ENCODE results near the gene CKS1B. TPM values are rescaled to one million over a fixed set of nuclear protein-coding genes. Genes with fewer than 3 reads are reported as not detected.
A peak's percentile ranks its signal among the peaks of the same experiment; 100 is the strongest.

Gene CKS1B
- total RNA-seq, 2 experiments from 2014 or later = 1.4 to 3.9 TPM

DNA sequence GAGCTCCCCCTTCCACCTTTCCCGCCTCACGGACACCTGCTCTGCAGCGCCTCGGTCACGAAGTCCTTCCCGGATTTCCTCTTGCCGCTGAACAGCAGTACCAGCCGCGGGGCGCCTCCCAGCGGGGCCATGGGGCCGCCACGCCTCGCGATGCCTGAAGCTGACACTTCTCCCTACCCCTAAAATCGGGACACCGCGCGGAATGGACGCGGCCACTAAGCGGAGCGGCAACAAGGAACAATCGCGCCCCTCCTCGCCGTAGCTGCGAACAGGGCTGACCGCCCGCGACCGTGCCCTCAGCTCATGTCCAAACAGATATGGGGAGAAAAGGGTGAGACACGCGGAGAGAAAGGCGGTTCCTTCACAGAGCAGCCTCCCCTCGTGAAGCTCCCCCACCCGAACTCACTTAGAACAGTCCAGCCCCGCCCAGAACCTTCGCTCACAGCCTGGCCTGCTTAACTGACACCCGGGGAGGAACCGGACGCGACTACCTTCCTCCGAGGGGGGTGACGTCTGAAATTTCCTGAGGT, 37.9 kb upstream of the CKS1B start, which contains the start of gene PMVK:
Gene PMVK (minus strand): TSS at position 165 of the 530 bp plus-strand sequence. CDS start 34 bp downstream, at position 131.
- H3K9me3 ChIP-seq (ENCODE audit: control insufficient read depth in 1 of 2, insufficient read depth in 1 of 2, low read length in 2 of 2) = no peaks in the 10 kb centered on the region
- H3K4me3 ChIP-seq (ENCODE audit: low read length) = peak within 1 kb of the TSS; percentile 86
- peaks cover 6% of the 10 kb centered on the region for H3K36me3 ChIP-seq (ENCODE audit: insufficient read depth, low read length)
- intact Hi-C loops (cut with DNase I, micrococcal nuclease) = loop anchor here (1.0 to 2.0 kb wide), 9 partner anchors 19 to 378 kb away; partner anchors contain the start of genes CKS1B (in 2 of the 2), PYGO2 (in 1 of the 2), UBE2Q1 (in 1 of the 2) and ZBTB7B (in 1 of the 2)
- ATAC-seq (ENCODE audit: poor library complexity) (peak; percentile 79), DNase-seq (peak; percentile 90 to 98 (median 94))
- Mint-ChIP-seq H3K4me1 (ENCODE audit: low read depth) (peaks cover 59% of the 10 kb centered on the region), H3K36me3 (ENCODE audit: low read depth) (peaks cover 16% of the 10 kb centered on the region), H3K27ac (peak within 1 kb of the TSS; percentile 98), H3K4me3 (peak within 1 kb of the TSS; percentile 90), H3K27me3 (no peaks in the 10 kb centered on the region), H3K9me3 (no peaks in the 10 kb centered on the region)
- POLR2A ChIA-PET = interaction anchor here (0.5 to 3.0 kb wide), 34 partner anchors 9 to 1568 kb away, joined by 3 to 24 read pairs (median 4); partner anchors contain the start of genes ADAM15, ADAR, CKS1B and FLAD1
- TF ChIP-seq, protein P1, sequence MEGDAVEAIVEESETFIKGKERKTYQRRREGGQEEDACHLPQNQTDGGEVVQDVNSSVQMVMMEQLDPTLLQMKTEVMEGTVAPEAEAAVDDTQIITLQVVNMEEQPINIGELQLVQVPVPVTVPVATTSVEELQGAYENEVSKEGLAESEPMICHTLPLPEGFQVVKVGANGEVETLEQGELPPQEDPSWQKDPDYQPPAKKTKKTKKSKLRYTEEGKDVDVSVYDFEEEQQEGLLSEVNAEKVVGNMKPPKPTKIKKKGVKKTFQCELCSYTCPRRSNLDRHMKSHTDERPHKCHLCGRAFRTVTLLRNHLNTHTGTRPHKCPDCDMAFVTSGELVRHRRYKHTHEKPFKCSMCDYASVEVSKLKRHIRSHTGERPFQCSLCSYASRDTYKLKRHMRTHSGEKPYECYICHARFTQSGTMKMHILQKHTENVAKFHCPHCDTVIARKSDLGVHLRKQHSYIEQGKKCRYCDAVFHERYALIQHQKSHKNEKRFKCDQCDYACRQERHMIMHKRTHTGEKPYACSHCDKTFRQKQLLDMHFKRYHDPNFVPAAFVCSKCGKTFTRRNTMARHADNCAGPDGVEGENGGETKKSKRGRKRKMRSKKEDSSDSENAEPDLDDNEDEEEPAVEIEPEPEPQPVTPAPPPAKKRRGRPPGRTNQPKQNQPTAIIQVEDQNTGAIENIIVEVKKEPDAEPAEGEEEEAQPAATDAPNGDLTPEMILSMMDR (IDR thresholded peaks at IDR 0.05) = peak; percentile 51
- CTCF ChIA-PET = interaction anchor here (0.8 to 3.9 kb wide), 15 partner anchors 15 to 377 kb away, joined by 3 to 38 read pairs (median 4); partner anchors contain the start of genes CKS1B, FLAD1, PBXIP1 and PYGO2
- H3K4me1 ChIP-seq (ENCODE audit: insufficient read depth, low read length) = peaks cover 58% of the 10 kb centered on the region
- no peaks in the 10 kb centered on the region for H3K27me3 ChIP-seq (ENCODE audit: control insufficient read depth in 1 of 2, insufficient read depth in 2 of 2, low read length in 2 of 2)
- peak within 1 kb of the TSS; percentile 98 to 100 for H3K27ac ChIP-seq (ENCODE audit: low read depth in 1 of 2, low read length in 2 of 2)

DNA sequence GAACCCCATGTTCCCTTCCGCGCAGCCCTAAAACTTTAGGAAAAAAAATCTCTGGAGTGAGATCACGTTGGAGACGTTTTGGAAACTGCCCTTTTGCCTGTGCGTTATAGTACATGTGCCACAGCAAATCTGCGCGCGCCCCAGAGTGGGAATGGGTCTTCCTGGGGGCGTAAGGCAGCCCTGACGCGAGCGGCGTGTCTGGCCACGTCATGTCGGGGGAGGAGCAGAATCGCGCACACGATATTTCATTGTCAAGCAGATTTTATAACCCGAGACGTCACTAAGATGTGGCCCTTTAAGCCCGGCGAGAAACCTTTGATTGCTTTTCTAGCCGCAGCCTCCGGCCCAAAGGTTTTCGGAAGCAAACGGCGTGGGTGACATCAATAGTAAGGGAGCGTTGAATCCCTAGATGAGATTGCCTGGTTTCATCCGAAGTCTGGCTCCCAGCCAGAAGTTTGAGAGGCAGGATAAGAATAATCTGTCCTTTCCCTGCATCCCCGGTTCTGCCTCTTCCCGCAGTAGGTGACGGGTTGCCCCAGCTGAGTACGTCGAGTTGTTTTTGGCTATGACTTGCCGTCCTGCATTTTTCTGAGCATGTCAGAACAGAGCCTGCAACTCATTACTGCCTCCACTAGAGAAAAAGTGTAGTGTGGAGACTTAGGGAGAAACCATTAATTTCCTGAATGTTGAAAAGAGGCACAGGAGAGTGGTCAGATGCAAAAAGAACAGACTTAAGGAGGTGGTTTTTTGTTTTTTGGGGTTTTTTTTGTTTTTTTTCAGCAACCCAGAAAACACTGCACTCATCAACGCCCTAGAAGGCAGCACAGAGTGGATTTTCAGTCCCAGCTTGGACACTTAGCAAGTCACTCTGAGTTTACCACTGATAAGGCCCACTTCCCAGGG, 37.1 kb upstream of the CKS1B start:
- H3K4me3 ChIP-seq (ENCODE audit: low read length) = peak overlapping the region; percentile 86
- POLR2A ChIA-PET = interaction anchor here (0.5 to 3.0 kb wide), 31 partner anchors 8 to 1568 kb away, joined by 3 to 24 read pairs (median 4); partner anchors contain the start of genes ADAM15, ADAR, CKS1B and FLAD1
- Mint-ChIP-seq H3K27ac (peak overlapping the region; percentile 98), H3K4me1 (ENCODE audit: low read depth) (peaks cover 66% of the 10 kb centered on the region), H3K4me3 (peak overlapping the region; percentile 90), H3K36me3 (ENCODE audit: low read depth) (peaks cover 15% of the 10 kb centered on the region), H3K27me3 (no peaks in the 10 kb centered on the region), H3K9me3 (no peaks in the 10 kb centered on the region)
- peaks cover under 1% of the 10 kb centered on the region for H3K36me3 ChIP-seq (ENCODE audit: insufficient read depth, low read length)
- peak in 13 of 14 experiments; percentile 77 to 98 (median 87) for DNase-seq
- no peaks in the 10 kb centered on the region for H3K27me3 ChIP-seq (ENCODE audit: control insufficient read depth in 1 of 2, insufficient read depth in 2 of 2, low read length in 2 of 2)
- TF ChIP-seq, protein P1 (IDR thresholded peaks at IDR 0.05) = peak; percentile 28
- CTCF ChIA-PET = interaction anchor here (0.8 to 3.9 kb wide), 15 partner anchors 11 to 177 kb away, joined by 3 to 38 read pairs (median 4); partner anchors contain the start of genes FLAD1, PBXIP1 and PYGO2
- H3K4me1 ChIP-seq (ENCODE audit: insufficient read depth, low read length) = peaks cover 65% of the 10 kb centered on the region
- intact Hi-C loops (cut with DNase I, micrococcal nuclease) = loop anchor here (1.0 to 2.0 kb wide), 9 partner anchors 18 to 379 kb away; partner anchors contain the start of genes CKS1B (in 2 of the 2), PYGO2 (in 1 of the 2), UBE2Q1 (in 1 of the 2) and ZBTB7B (in 1 of the 2)
- no peaks in the 10 kb centered on the region for H3K9me3 ChIP-seq (ENCODE audit: control insufficient read depth in 1 of 2, insufficient read depth in 1 of 2, low read length in 2 of 2)
- H3K27ac ChIP-seq (ENCODE audit: low read depth in 1 of 2, low read length in 2 of 2) = peak overlapping the region; percentile 98 to 100
- ATAC-seq (ENCODE audit: poor library complexity) = peak; percentile 77

DNA sequence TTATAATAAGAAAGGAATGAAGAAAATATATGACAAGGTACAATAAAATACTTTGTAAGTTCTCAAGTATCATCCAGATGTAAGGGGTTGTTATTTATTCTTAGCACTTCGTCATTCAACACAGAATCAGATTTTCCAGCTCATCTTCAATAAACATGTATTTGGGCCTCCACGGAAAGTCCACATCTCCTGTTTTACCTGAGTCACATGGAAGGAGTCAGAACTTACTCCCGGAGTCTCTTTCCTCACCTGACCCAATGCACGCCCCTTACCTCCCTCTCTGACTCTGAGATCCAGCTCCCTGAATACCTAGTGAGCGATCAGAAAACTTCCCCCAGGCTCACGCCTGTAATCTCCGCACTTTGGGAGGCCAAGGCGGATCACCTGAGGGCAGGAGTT, 36.5 kb upstream of the CKS1B start:
- Mint-ChIP-seq H3K4me1 (ENCODE audit: low read depth) (peaks cover 73% of the 10 kb centered on the region), H3K36me3 (ENCODE audit: low read depth) (peaks cover 20% of the 10 kb centered on the region), H3K4me3 (peak overlapping the region; percentile 90), H3K27me3 (no peaks in the 10 kb centered on the region), H3K9me3 (no peaks in the 10 kb centered on the region), H3K27ac (peak overlapping the region; percentile 98)
- intact Hi-C loops (cut with DNase I, micrococcal nuclease) = loop anchor here (1.0 to 2.0 kb wide), 9 partner anchors 17 to 379 kb away; partner anchors contain the start of genes CKS1B (in 2 of the 2), PYGO2 (in 1 of the 2), UBE2Q1 (in 1 of the 2) and ZBTB7B (in 1 of the 2)
- no peaks in the 10 kb centered on the region for H3K9me3 ChIP-seq (ENCODE audit: control insufficient read depth in 1 of 2, insufficient read depth in 1 of 2, low read length in 2 of 2)
- DNase-seq (no peak), ATAC-seq (ENCODE audit: poor library complexity) (no peak)
- H3K4me1 ChIP-seq (ENCODE audit: insufficient read depth, low read length) = peaks cover 72% of the 10 kb centered on the region
- H3K27me3 ChIP-seq (ENCODE audit: control insufficient read depth in 1 of 2, insufficient read depth in 2 of 2, low read length in 2 of 2) = no peaks in the 10 kb centered on the region
- ChIA-PET POLR2A (interaction anchor here (0.8 to 3.0 kb wide), 9 partner anchors 11 to 79 kb away, joined by 3 to 24 read pairs (median 4); partner anchors contain the start of genes PYGO2 and ZBTB7B), CTCF (interaction anchor here (0.8 to 3.9 kb wide), 6 partner anchors 11 to 124 kb away, joined by 3 to 38 read pairs (median 17); partner anchors contain the start of genes PBXIP1 and PYGO2)
- TF ChIP-seq, protein P1 (IDR thresholded peaks at IDR 0.05) = no peak
- peak overlapping the region; percentile 98 to 100 for H3K27ac ChIP-seq (ENCODE audit: low read depth in 1 of 2, low read length in 2 of 2)
- peak overlapping the region; percentile 86 for H3K4me3 ChIP-seq (ENCODE audit: low read length)
- H3K36me3 ChIP-seq (ENCODE audit: insufficient read depth, low read length) = no peaks in the 10 kb centered on the region

All from CD4-positive, alpha-beta T cell (primary cell).